SK-N-SH (cell line): Measurements from ENCODE around the gene PARVG.

Experiments
- FOXM1 ChIP-seq: IDR thresholded peaks from 2 replicates; pipeline ENCODE4 v1.4.0; 2012; ENCODE audit warnings: low read depth, mild to moderate bottlenecking
- MXI1 ChIP-seq: IDR thresholded peaks from 2 replicates; pipeline ENCODE4 v1.6.1; 2012; ENCODE audit warnings: mild to moderate bottlenecking, low read depth, low read length, improper control_type of control experiment
- NFIC ChIP-seq: IDR thresholded peaks from 2 replicates; pipeline ENCODE4 v1.4.0; 2012; ENCODE audit warnings: borderline replicate concordance
- POLR2AphosphoS5 ChIP-seq: IDR thresholded peaks from 2 replicates; pipeline ENCODE4 v1.6.1; 2012; ENCODE audit warnings: low read depth, low read length
- RAD21 ChIP-seq: IDR thresholded peaks from 2 replicates; pipeline ENCODE4 v1.6.1; 2012; ENCODE audit warnings: mild to moderate bottlenecking, low read length
- RFX5 ChIP-seq: IDR thresholded peaks from 2 replicates; pipeline ENCODE4 v1.6.1; 2012; ENCODE audit warnings: mild to moderate bottlenecking, improper control_type of control experiment, low read length
- TAF1 ChIP-seq: IDR thresholded peaks from 2 replicates; pipeline ENCODE4 v1.6.1; 2012; ENCODE audit warnings: low read depth, mild to moderate bottlenecking, low read length, moderate library complexity, borderline replicate concordance
- TEAD4 ChIP-seq: IDR thresholded peaks from 2 replicates; pipeline ENCODE4 v1.4.0; 2012; ENCODE audit warnings: mild to moderate bottlenecking, borderline replicate concordance; ENCODE audit not compliant: insufficient read depth
- TF ChIP-seq, protein P1 (sequence below): fragments of 200-600 bp; sonication (generic); IDR thresholded peaks from 2 replicates; pipeline ENCODE4 v1.6.1; 2017; ENCODE audit warnings: antibody characterized with exemption, mild to moderate bottlenecking, moderate library complexity
- TF ChIP-seq, protein P2 (sequence below): IDR thresholded peaks from 2 replicates; pipeline ENCODE4 v1.6.1; 2012; ENCODE audit warnings: mild to moderate bottlenecking, low read depth, low read length, moderate library complexity
- TF ChIP-seq, protein P3 (sequence below): IDR thresholded peaks from 2 replicates; pipeline ENCODE4; 2012
- TF ChIP-seq, protein P4 (sequence below): IDR thresholded peaks from 2 replicates; pipeline ENCODE4 v1.4.0; 2012; ENCODE audit warnings: low read depth
- TF ChIP-seq, protein P5 (sequence below): fragments of 150-350 bp; IDR thresholded peaks from 2 replicates; pipeline ENCODE4 v1.6.1; 2017; ENCODE audit warnings: antibody characterized with exemption, low read length, low read depth, borderline replicate concordance

DNA sequence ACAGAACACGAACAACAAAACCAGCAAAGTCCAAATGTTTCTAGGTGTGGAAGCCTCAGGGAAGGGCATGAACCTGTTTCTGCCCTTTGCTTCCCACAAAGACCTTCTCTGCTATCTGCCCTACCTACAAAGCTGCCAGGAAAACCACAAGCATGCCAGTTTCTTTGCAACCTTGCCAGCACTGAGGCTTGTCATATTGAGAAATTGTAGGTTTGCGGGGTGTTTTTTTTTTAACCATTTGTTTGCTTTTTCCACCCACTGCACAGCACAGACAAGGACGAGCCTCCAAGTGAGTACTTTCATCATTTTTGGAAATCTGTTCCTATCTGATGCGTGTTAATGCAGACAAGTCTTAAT is 12.8 kb downstream of the PARVG start:
- TF ChIP-seq, protein P1, sequence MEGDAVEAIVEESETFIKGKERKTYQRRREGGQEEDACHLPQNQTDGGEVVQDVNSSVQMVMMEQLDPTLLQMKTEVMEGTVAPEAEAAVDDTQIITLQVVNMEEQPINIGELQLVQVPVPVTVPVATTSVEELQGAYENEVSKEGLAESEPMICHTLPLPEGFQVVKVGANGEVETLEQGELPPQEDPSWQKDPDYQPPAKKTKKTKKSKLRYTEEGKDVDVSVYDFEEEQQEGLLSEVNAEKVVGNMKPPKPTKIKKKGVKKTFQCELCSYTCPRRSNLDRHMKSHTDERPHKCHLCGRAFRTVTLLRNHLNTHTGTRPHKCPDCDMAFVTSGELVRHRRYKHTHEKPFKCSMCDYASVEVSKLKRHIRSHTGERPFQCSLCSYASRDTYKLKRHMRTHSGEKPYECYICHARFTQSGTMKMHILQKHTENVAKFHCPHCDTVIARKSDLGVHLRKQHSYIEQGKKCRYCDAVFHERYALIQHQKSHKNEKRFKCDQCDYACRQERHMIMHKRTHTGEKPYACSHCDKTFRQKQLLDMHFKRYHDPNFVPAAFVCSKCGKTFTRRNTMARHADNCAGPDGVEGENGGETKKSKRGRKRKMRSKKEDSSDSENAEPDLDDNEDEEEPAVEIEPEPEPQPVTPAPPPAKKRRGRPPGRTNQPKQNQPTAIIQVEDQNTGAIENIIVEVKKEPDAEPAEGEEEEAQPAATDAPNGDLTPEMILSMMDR, result no peak
- TF ChIP-seq RAD21 (no peak), RFX5 (no peak), POLR2AphosphoS5 (no peak), TEAD4 (no peak), FOXM1 (no peak), TAF1 (no peak), MXI1 (no peak), NFIC (no peak)
- TF ChIP-seq, protein P2, sequence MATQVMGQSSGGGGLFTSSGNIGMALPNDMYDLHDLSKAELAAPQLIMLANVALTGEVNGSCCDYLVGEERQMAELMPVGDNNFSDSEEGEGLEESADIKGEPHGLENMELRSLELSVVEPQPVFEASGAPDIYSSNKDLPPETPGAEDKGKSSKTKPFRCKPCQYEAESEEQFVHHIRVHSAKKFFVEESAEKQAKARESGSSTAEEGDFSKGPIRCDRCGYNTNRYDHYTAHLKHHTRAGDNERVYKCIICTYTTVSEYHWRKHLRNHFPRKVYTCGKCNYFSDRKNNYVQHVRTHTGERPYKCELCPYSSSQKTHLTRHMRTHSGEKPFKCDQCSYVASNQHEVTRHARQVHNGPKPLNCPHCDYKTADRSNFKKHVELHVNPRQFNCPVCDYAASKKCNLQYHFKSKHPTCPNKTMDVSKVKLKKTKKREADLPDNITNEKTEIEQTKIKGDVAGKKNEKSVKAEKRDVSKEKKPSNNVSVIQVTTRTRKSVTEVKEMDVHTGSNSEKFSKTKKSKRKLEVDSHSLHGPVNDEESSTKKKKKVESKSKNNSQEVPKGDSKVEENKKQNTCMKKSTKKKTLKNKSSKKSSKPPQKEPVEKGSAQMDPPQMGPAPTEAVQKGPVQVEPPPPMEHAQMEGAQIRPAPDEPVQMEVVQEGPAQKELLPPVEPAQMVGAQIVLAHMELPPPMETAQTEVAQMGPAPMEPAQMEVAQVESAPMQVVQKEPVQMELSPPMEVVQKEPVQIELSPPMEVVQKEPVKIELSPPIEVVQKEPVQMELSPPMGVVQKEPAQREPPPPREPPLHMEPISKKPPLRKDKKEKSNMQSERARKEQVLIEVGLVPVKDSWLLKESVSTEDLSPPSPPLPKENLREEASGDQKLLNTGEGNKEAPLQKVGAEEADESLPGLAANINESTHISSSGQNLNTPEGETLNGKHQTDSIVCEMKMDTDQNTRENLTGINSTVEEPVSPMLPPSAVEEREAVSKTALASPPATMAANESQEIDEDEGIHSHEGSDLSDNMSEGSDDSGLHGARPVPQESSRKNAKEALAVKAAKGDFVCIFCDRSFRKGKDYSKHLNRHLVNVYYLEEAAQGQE, result no peak
- TF ChIP-seq, protein P3, sequence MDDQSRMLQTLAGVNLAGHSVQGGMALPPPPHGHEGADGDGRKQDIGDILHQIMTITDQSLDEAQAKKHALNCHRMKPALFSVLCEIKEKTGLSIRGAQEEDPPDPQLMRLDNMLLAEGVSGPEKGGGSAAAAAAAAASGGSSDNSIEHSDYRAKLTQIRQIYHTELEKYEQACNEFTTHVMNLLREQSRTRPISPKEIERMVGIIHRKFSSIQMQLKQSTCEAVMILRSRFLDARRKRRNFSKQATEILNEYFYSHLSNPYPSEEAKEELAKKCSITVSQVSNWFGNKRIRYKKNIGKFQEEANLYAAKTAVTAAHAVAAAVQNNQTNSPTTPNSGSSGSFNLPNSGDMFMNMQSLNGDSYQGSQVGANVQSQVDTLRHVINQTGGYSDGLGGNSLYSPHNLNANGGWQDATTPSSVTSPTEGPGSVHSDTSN, result no peak
- TF ChIP-seq, protein P4, sequence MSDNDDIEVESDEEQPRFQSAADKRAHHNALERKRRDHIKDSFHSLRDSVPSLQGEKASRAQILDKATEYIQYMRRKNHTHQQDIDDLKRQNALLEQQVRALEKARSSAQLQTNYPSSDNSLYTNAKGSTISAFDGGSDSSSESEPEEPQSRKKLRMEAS, result no peak
- TF ChIP-seq, protein P5, sequence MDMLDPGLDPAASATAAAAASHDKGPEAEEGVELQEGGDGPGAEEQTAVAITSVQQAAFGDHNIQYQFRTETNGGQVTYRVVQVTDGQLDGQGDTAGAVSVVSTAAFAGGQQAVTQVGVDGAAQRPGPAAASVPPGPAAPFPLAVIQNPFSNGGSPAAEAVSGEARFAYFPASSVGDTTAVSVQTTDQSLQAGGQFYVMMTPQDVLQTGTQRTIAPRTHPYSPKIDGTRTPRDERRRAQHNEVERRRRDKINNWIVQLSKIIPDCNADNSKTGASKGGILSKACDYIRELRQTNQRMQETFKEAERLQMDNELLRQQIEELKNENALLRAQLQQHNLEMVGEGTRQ, result no peak
